K562 (cell line): Measurements from ENCODE around the gene FRMPD2. TPM values are rescaled to one million over a fixed set of nuclear protein-coding genes. Genes with fewer than 3 reads are reported as not detected.

Experiments used
- ATAC-seq: fragments of 200-7000 bp; cut with Tn5 transposase; 3 replicates; pipeline ENCODE4 v1.9.1; 2020; ENCODE audit warnings: moderate library complexity
- BruUV-seq: library from RNA; stranded (reverse); fragments of 400-500 nt; replicated peaks from 2 replicates; lab custom pipeline; 2021; lab: Mats Ljungman, UMichigan
- CTCF ChIA-PET: fragments of 300-600 bp; formaldehyde crosslinking; extraction: SDS; loops from one replicate; lab custom pipeline; 2021; ENCODE audit warnings: low intra/inter-chr PET ratio; lab: Yijun Ruan, JAX
- POLR2A ChIA-PET: fragments of 300-600, 350-650 bp; sonication (Branson Sonifier 250); formaldehyde crosslinking; extraction: SDS; loops from one replicate; lab custom pipeline; 2021; ENCODE audit warnings: antibody characterized with exemption, inconsistent platforms; lab: Yijun Ruan, JAX
- DNase-seq, 4 experiments: peaks; one replicate each; pipeline versions ENCODE4 v3.0.0 to v3.0.0-alpha.2; 2011 to 2018; ENCODE audit warnings: low spot score in 3 of 4, mixed read lengths in 3 of 4; ENCODE audit errors: extremely low read depth in 1 of 4
- FAIRE-seq: peaks from 2 replicates; lab custom pipeline; 2011; peaks lifted over from hg19 to GRCh38; lab: Jason Lieb, UNC
- H2AFZ ChIP-seq: 2 replicates; pipeline ENCODE4 v1.6.0; 2011; ENCODE audit warnings: low read depth, low read length, control low read depth, inconsistent platforms
- H3K27ac ChIP-seq: fragments of 200-600 bp; 3 replicates; pipeline ENCODE4 v1.8.0; 2011; ENCODE audit warnings: low read depth, mild to moderate bottlenecking, control low read depth, inconsistent platforms, low read length, moderate library complexity, mixed read lengths; ENCODE audit errors: extremely low read depth
- H3K27me3 ChIP-seq, 2 experiments: fragments of 300-600 bp in 1 of 2; 2 replicates in 1 of 2; 3 replicates in 1 of 2; pipeline versions ENCODE4 v1.6.0 to v1.8.0; 2011; ENCODE audit warnings: inconsistent platforms in 2 of 2, low read length in 2 of 2, mild to moderate bottlenecking in 1 of 2, mixed read lengths in 1 of 2, moderate library complexity in 1 of 2; ENCODE audit not compliant: control insufficient read depth in 2 of 2, insufficient read depth in 2 of 2
- H3K36me3 ChIP-seq: fragments of 300-600 bp; 3 replicates; pipeline ENCODE4 v1.8.0; 2011; ENCODE audit warnings: mild to moderate bottlenecking, low read length, inconsistent platforms; ENCODE audit not compliant: control insufficient read depth, insufficient read depth
- H3K4me1 ChIP-seq, 2 experiments: fragments of 200-600 bp in 1 of 2; replicated peaks in 1 of 2; 2 replicates in 1 of 2; 3 replicates in 1 of 2; pipeline versions ENCODE4 v1.5.1 to v1.8.0; 2011; ENCODE audit warnings: inconsistent platforms in 2 of 2, low read length in 2 of 2, mild to moderate bottlenecking in 1 of 2, mixed read lengths in 1 of 2, moderate library complexity in 1 of 2; ENCODE audit not compliant: control insufficient read depth in 2 of 2, insufficient read depth in 2 of 2
- H3K4me2 ChIP-seq: 2 replicates; pipeline ENCODE4 v1.6.1; 2011; ENCODE audit warnings: low read length, control low read depth, inconsistent platforms, mixed read lengths; ENCODE audit not compliant: insufficient read depth
- H3K4me3 ChIP-seq: fragments of 200-600 bp; sonication (generic), shearing (Covaris generic); 2 replicates; pipeline ENCODE4 v1.5.1; 2016; ENCODE audit warnings: control low read depth, inconsistent platforms
- H3K79me2 ChIP-seq: fragments of 200-600 bp; 3 replicates; pipeline ENCODE4 v1.8.0; 2011; ENCODE audit warnings: low read length, inconsistent platforms; ENCODE audit not compliant: control insufficient read depth, insufficient read depth
- H3K9ac ChIP-seq, 2 experiments: 2 replicates each; pipeline versions ENCODE4 v1.6.0 to v1.6.1; 2011; ENCODE audit warnings: low read depth in 2 of 2, low read length in 2 of 2, control low read depth in 1 of 2, inconsistent platforms in 1 of 2, mild to moderate bottlenecking in 1 of 2, mixed read lengths in 1 of 2; ENCODE audit not compliant: insufficient read depth in 1 of 2
- H3K9me1 ChIP-seq: one replicate; pipeline ENCODE4 v1.6.0; 2011; ENCODE audit warnings: inconsistent platforms, mild to moderate bottlenecking, low read length, moderate library complexity; ENCODE audit not compliant: control insufficient read depth, insufficient read depth
- H3K9me3 ChIP-seq: replicated peaks from 2 replicates; pipeline ENCODE4 v1.5.1; 2011; ENCODE audit warnings: low read depth, low read length, inconsistent platforms; ENCODE audit not compliant: control insufficient read depth, insufficient read depth
- H4K20me1 ChIP-seq: replicated peaks from 2 replicates; pipeline ENCODE4 v1.6.1; 2011; ENCODE audit warnings: low read length, inconsistent platforms, mixed read lengths; ENCODE audit not compliant: control insufficient read depth, insufficient read depth
- ELF1 ChIP-seq: fragments of 200-800 bp; sonication (Bioruptor generic); IDR thresholded peaks from 2 replicates; pipeline ENCODE4 v1.6.1; 2016; ENCODE audit warnings: missing genetic modification characterization, missing compliant biosample characterization
- EWSR1 ChIP-seq: fragments of 450-650 bp; IDR thresholded peaks from 2 replicates; pipeline ENCODE4 v1.6.1; 2018; ENCODE audit warnings: borderline replicate concordance, mild to moderate bottlenecking, low read depth, moderate library complexity; ENCODE audit not compliant: partially characterized antibody
- GABPA ChIP-seq: fragments of 200-800 bp; sonication (Bioruptor generic); conservative IDR thresholded peaks from 2 replicates; pipeline ENCODE4 v1.6.1; 2016; ENCODE audit warnings: low read depth, missing genetic modification characterization, missing compliant biosample characterization
- HEY1 ChIP-seq: fragments of 250-450 bp; sonication (Bioruptor Pico); IDR thresholded peaks from 2 replicates; pipeline ENCODE4 v1.5.0; 2020; ENCODE audit warnings: mild to moderate bottlenecking, moderate library complexity, borderline replicate concordance
- KLF16 ChIP-seq: IDR thresholded peaks from 2 replicates; pipeline ENCODE4 v1.6.1; 2016; ENCODE audit warnings: antibody characterized with exemption
- MTA1 ChIP-seq: fragments of 450-650 bp; IDR thresholded peaks from 2 replicates; pipeline ENCODE4 v1.6.1; 2017; ENCODE audit warnings: borderline replicate concordance
- NCOA2 ChIP-seq, 2 experiments: fragments of 450-650 bp; IDR thresholded peaks; 2 replicates each; pipeline ENCODE4 v1.6.1; 2018; ENCODE audit warnings: mild to moderate bottlenecking in 2 of 2, moderate library complexity in 1 of 2; ENCODE audit not compliant: partially characterized antibody in 2 of 2
- RFX1 ChIP-seq: fragments of 450-650 bp; IDR thresholded peaks from 2 replicates; pipeline ENCODE4 v1.6.1; 2016; ENCODE audit warnings: mild to moderate bottlenecking, moderate library complexity
- SRF ChIP-seq, 2 experiments: fragments of 250-450, 450-650 bp in 1 of 2; sonication (Bioruptor Pico) in 1 of 2; sonication (generic) in 1 of 2; formaldehyde crosslinking; IDR thresholded peaks; 2 replicates each; pipeline versions ENCODE4 v1.5.0 to v1.5.1; 2020 to 2022; ENCODE audit warnings: mild to moderate bottlenecking in 1 of 2, missing genetic modification reagents in 1 of 2
- SRSF1 ChIP-seq: fragments of 200-400 bp; formaldehyde crosslinking; IDR thresholded peaks from 2 replicates; pipeline ENCODE4 v1.6.1; 2017; ENCODE audit warnings: mild to moderate bottlenecking, low read depth, low read length, moderate library complexity
- TARDBP ChIP-seq: fragments of 450-650 bp; IDR thresholded peaks from 2 replicates; pipeline ENCODE4 v1.6.1; 2016
- WHSC1 ChIP-seq: IDR thresholded peaks from one replicate; pipeline ENCODE4 v1.6.1; 2012; ENCODE audit warnings: low read length, control low read depth, inconsistent platforms
- ZNF121 ChIP-seq: sonication (generic); formaldehyde crosslinking; conservative IDR thresholded peaks from 2 replicates; pipeline ENCODE4 v1.8.0; 2022; ENCODE audit warnings: missing genetic modification reagents
- ZNF354B ChIP-seq: fragments of 250-450 bp; sonication (Bioruptor Pico); IDR thresholded peaks from 2 replicates; pipeline ENCODE4 v1.4.0; 2020
- ZNF764 ChIP-seq: fragments of 250-450 bp; sonication (Bioruptor Pico); IDR thresholded peaks from 2 replicates; pipeline ENCODE4 v1.4.0; 2020; ENCODE audit warnings: low read depth, mild to moderate bottlenecking, moderate library complexity
- ZNF780A ChIP-seq: fragments of 250-450 bp; sonication (Bioruptor Pico); IDR thresholded peaks from 2 replicates; pipeline ENCODE4 v1.5.0; 2021; ENCODE audit warnings: mild to moderate bottlenecking
- in situ Hi-C: fragments of 300-500 bp; cut with MboI; formaldehyde crosslinking; loops from 4 replicates; pipeline ENCODE4 v1.15.0; 2018; ENCODE audit warnings: inconsistent platforms, mixed read lengths
- intact Hi-C: fragments of 100-400 bp; cut with micrococcal nuclease; formaldehyde crosslinking; loops from 2 replicates; pipeline ENCODE4 v1.14.2; 2022
- polyA plus RNA-seq, 8 experiments: library from polyadenylated mRNA; depleted of rRNA in 4 of 8; stranded (reverse) in 5 of 8; unstranded in 3 of 8; fragments of >200 nt; fragmentation: Nextera tagmentation in 2 of 8; fragmentation: Illumina TruSeq in 1 of 8; extraction: Ambion mirVana in 2 of 8; extraction: Trizol in 1 of 8; gene quantifications; 2 replicates each; pipeline versions ENCODE4 v1.2.1 to v1.2.3, GENCODE V29; 2011 to 2014; ENCODE audit warnings: inconsistent platforms in 1 of 8, missing spikeins in 1 of 8
- total RNA-seq, 7 experiments: library from RNA; depleted of rRNA in 6 of 7; stranded (reverse); fragments of >200 nt in 6 of 7; fragmentation: Illumina TruSeq in 2 of 7; extraction: Trizol in 2 of 7; gene quantifications; 2 replicates each; pipeline versions ENCODE4 v1.2.1 to v1.2.3, GENCODE V29; 2011 to 2021; ENCODE audit warnings: low replicate concordance in 1 of 7
- TF ChIP-seq, protein P1 (sequence below): fragments of 450-650 bp; IDR thresholded peaks from 2 replicates; pipeline ENCODE4 v1.7.0; 2016; ENCODE audit warnings: borderline replicate concordance

Gene FRMPD2
- total and polyA plus RNA-seq, 9 of the 15 experiments (the other 6 are each of a cell fraction or from before 2014, with no cell fraction given), result 0.12 to 0.95 (median 0.33) TPM

DNA sequence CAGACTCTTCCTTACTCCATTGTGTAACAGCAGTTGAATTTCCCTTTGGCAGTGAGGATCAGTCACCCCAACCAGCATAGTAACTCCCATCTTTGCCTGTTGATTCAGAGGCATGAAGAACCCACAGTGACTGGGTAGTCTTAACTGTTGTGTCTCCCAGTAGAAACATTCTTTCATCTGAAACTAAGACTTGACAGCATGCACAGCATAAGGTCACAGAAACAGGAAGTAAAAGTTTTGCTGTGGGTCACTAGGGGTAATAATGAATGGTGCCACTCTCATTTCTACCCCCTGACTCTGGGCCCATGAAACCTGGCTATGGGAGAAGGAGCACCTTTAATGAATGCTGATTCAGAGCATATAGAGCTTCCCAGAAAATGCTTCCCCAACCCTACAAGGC, 8.3 kb upstream of the FRMPD2 start:
- H3K4me2 ChIP-seq, result no peak overlapping the region
- no peak for ATAC-seq
- no peaks in the 10 kb centered on the region; a peak in 1 of 5 replicates for H3K4me1 ChIP-seq
- no TSS peak for BruUV-seq
- no peaks in the 10 kb centered on the region for H3K79me2 ChIP-seq
- no peak for DNase-seq
- H3K9me3 ChIP-seq, result peaks cover 9% of the 10 kb centered on the region
- no peak overlapping the region for H3K4me3 ChIP-seq
- CTCF ChIA-PET, result no interaction called here
- H3K9me1 ChIP-seq, result no peaks in the 10 kb centered on the region
- H3K36me3 ChIP-seq, result no peaks in the 10 kb centered on the region
- no peak overlapping the region for H2AFZ ChIP-seq
- no peak for FAIRE-seq
- H3K9ac ChIP-seq, result no peak overlapping the region
- no peak overlapping the region for H3K27ac ChIP-seq
- intact Hi-C loops, result no loop called here
- peaks cover 2 to 11% of the 10 kb centered on the region in 2 experiments; a peak in 4 of 5 replicates for H3K27me3 ChIP-seq
- no peaks in the 10 kb centered on the region for H4K20me1 ChIP-seq
- POLR2A ChIA-PET, result no interaction called here
- in situ Hi-C loops, result no loop called here
- TF ChIP-seq GABPA (no peak), MTA1 (no peak), ZNF764 (no peak), KLF16 (no peak), RFX1 (no peak), HEY1 (CRISPR knock-in tag) (no peak), WHSC1 (no peak), TARDBP (no peak), NCOA2 (IDR thresholded peaks at IDR 0.05; ENCODE audit: partially characterized antibody in 2 of 2) (no peak), ZNF780A (no peak), ZNF121 (no peak), ELF1 (no peak), EWSR1 (no peak), ZNF354B (CRISPR knock-in tag) (no peak), SRSF1 (no peak), SRF (CRISPR knock-in tag; IDR thresholded peaks at IDR 0.05) (no peak)
- TF ChIP-seq, protein P1, sequence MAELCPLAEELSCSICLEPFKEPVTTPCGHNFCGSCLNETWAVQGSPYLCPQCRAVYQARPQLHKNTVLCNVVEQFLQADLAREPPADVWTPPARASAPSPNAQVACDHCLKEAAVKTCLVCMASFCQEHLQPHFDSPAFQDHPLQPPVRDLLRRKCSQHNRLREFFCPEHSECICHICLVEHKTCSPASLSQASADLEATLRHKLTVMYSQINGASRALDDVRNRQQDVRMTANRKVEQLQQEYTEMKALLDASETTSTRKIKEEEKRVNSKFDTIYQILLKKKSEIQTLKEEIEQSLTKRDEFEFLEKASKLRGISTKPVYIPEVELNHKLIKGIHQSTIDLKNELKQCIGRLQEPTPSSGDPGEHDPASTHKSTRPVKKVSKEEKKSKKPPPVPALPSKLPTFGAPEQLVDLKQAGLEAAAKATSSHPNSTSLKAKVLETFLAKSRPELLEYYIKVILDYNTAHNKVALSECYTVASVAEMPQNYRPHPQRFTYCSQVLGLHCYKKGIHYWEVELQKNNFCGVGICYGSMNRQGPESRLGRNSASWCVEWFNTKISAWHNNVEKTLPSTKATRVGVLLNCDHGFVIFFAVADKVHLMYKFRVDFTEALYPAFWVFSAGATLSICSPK, result no peak
